GM06990 (cell line): ENCODE measurements around the gene P3H2.

Experiments used
- DNase-seq: peaks from one replicate; pipeline ENCODE4 v3.0.0-alpha.2; 2011; ENCODE audit not compliant: insufficient read length; ENCODE audit errors: extremely low read depth
- H3K27me3 ChIP-seq: replicated peaks from 2 replicates; pipeline ENCODE4 v1.6.0; 2011; ENCODE audit warnings: low read length; ENCODE audit not compliant: control insufficient read depth, insufficient read depth
- H3K36me3 ChIP-seq: 2 replicates; pipeline ENCODE4 v1.5.1; 2011; ENCODE audit warnings: low read length; ENCODE audit not compliant: control insufficient read depth, insufficient read depth
- H3K4me3 ChIP-seq: replicated peaks from 2 replicates; pipeline ENCODE4 v1.5.1; 2011; ENCODE audit warnings: low read depth, mild to moderate bottlenecking, control low read depth, low read length
- TF ChIP-seq, protein P1 (sequence below): IDR thresholded peaks from 2 replicates; pipeline ENCODE4 v1.5.1; 2011; ENCODE audit warnings: low read length, control low read depth, mild to moderate bottlenecking, inconsistent platforms; ENCODE audit not compliant: insufficient read depth, poor library complexity, severe bottlenecking

Gene P3H2

DNA sequence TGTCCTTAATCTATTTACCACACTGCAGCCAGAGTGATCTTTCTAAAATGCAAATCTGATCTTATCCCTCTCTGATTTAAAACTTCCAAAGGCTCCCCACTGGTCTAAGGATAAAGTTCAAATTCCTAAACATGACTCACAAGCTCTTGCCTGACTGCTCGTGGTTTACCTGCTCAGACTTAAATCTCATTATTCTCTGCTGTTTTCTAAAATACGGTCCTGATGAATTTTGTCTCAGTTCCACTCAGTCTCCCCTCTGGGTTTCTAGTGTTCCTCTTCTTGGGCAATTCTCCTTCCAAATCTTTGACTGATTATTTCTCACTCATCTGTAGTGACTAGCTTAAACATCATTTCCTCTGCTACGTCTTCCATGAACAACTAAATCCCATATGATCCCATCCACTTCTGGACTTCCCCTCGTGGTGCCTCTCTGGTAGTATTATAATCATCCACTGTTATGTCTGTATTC lies 108.3 kb downstream of the P3H2 start:
- H3K27me3 ChIP-seq = no peaks in the 10 kb centered on the region
- TF ChIP-seq, protein P1, sequence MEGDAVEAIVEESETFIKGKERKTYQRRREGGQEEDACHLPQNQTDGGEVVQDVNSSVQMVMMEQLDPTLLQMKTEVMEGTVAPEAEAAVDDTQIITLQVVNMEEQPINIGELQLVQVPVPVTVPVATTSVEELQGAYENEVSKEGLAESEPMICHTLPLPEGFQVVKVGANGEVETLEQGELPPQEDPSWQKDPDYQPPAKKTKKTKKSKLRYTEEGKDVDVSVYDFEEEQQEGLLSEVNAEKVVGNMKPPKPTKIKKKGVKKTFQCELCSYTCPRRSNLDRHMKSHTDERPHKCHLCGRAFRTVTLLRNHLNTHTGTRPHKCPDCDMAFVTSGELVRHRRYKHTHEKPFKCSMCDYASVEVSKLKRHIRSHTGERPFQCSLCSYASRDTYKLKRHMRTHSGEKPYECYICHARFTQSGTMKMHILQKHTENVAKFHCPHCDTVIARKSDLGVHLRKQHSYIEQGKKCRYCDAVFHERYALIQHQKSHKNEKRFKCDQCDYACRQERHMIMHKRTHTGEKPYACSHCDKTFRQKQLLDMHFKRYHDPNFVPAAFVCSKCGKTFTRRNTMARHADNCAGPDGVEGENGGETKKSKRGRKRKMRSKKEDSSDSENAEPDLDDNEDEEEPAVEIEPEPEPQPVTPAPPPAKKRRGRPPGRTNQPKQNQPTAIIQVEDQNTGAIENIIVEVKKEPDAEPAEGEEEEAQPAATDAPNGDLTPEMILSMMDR = no peak
- no peak for DNase-seq
- no peak overlapping the region for H3K4me3 ChIP-seq
- no peaks in the 10 kb centered on the region for H3K36me3 ChIP-seq

DNA sequence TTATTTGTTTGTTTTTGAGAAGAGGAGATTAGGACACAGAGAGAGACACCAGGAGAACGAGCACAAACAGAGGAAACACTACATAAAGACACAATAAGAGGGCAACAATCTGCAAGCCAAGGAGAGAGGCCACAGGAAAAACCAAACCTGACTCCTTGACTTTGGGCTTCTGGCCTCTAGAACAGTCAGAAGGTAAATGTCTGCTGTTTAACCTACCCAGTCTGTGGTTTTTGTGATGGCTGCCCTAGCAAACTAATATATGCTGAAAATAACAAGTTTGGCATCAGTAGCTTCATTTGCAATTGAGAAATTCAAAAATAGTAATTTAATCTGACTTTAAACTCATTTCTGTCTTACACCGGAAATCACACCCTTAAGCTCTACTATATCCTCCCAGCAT lies 110.2 kb downstream of the P3H2 start:
- no peak for DNase-seq
- TF ChIP-seq, protein P1 = no peak
- Histone ChIP-seq H3K27me3 (no peaks in the 10 kb centered on the region), H3K36me3 (no peaks in the 10 kb centered on the region), H3K4me3 (no peak overlapping the region)

DNA sequence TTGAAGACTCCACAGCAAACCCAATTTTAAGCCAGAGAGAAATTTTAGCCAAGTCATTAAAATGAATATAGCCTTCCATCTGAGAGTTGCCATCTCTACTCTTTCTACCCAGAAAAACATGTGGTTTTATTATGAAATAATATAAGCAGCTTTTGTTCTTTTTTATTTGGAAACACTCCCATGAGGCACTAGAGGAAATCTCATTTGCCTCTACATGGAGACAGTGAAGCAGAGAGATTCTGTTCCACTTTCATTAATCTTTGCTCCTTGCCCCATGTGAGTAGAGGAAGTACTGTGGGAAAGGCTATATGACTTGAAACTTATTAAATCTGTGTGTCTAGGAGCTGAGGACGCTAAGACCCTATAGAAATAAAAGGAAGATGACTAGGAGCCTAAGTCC lies 111.1 kb downstream of the P3H2 start:
- Histone ChIP-seq H3K27me3 (no peaks in the 10 kb centered on the region), H3K4me3 (no peak overlapping the region), H3K36me3 (no peaks in the 10 kb centered on the region)
- no peak for DNase-seq
- TF ChIP-seq, protein P1 = no peak

DNA sequence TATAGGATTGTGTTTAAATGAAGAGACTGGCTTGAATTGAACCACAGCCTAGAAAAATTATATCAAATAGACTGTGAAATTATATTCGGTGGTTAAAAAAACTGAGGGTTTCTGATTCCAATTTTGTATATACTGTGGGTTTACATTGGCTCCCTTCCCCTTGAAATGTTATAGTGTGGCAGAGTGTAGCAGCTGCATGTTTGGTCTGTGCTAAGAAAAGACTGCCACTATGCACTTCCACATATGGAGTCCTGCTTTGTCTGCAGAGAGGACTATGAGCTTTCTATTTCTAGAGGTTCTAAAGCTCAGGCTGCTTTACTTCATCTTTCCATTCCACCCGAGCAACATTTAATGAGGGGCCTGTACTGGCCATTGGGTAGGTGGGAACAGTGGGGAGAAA lies 112.3 kb downstream of the P3H2 start:
- TF ChIP-seq, protein P1 = no peak
- no peak overlapping the region for H3K4me3 ChIP-seq
- DNase-seq = no peak
- H3K27me3 ChIP-seq = no peaks in the 10 kb centered on the region
- no peaks in the 10 kb centered on the region for H3K36me3 ChIP-seq

DNA sequence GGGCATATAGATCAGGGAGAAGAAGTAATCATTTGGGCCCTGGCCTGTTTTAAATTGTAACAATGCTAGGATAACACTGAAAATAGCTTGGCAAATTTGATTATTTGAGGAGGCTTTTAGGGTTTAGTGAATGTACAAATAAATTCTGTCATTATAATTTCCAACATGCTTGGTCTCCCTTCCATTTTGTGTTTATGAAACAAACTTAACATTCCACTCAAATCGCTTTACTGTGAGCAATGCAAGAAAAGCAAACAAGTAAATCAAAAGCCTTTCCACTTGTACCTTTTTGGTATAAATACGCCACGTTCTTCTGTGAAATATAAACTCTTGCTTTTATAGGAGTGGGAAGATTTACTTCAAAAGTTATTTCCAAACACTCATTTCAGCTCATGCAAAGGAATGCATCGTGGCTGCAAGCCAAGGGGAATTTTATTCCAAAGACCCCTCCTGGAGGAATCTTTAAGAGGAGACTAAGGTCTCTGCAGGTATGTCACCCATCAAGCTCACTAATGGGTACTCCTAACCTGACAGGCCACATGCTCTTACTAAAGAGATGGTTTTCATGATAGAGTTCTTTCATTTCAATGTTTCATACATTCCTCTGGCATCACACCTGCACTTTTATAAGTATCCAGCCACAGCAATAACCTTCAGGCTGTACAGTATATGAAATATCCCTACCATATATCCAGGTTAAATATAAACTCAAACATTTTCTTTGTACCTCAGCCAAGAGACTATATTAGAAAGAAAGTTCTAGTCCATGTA lies 115.2 kb downstream of the P3H2 start:
- TF ChIP-seq, protein P1 = no peak
- Histone ChIP-seq H3K27me3 (no peaks in the 10 kb centered on the region), H3K4me3 (no peak overlapping the region), H3K36me3 (no peaks in the 10 kb centered on the region)
- DNase-seq = no peak
